HuH-7 (cell line): ENCODE measurements around the gene MZT2A.
"Not testable (repeated sequence)": the region's sequence is repeated elsewhere in the genome, so short reads cannot be mapped to it uniquely, and the experiment has no call there.

Source experiments
- DNase-seq: peaks from one replicate; pipeline ENCODE4 v3.0.0; 2011; ENCODE audit warnings: low spot score

Gene MZT2A

GRCh38 chr2:131451265-131451949, 40.8 kb downstream of the MZT2A start:
- DNase-seq, result not testable (repeated sequence)

DNA sequence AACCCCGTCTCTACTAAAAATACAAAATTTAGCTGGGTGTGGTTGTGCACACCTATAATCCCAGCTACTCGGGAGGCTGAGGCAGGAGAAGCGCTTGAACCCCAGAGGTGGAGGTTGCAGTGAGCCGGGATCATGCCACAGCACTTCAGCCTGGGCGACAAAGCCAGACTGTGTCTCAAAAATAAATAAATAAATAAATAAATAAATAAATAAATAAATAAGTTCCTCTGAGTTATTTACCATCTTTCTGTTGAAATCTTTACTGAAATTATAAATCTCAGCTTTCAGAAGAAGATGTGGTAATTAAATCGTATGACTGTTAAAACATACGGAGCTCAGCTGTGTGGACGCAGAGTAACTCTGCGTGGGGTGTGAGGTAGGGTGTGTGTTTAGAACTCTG, 44.2 kb downstream of the MZT2A start:
- DNase-seq, result not testable (repeated sequence)

DNA sequence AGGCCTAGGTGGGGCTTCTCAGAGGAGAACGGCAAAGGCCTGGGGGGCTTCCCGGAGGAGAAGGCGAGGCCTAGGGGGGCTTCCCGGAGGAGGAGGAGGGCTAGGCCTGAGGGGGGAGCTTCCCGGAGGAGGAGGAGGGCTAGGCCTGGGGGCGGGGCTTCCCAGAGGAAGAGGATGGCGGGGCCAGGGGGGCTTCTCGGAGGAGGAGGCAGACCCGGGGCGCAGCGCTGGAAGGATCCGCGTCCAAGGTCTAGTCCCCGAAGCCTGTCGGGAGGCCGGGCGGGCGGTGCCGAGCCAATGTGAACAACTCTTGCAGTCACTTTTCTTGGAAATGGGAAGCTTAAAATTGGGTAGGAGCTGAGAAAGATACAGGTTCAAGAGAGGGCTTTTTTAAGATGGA, 46.3 kb downstream of the MZT2A start:
- no peak for DNase-seq

GRCh38 chr2:131445515-131445797, 46.7 kb downstream of the MZT2A start:
- not testable (repeated sequence) for DNase-seq

- not testable (repeated sequence) for DNase-seq
Observed at GRCh38 chr2:131444736-131445514, 47.3 kb downstream of the MZT2A start.

DNA sequence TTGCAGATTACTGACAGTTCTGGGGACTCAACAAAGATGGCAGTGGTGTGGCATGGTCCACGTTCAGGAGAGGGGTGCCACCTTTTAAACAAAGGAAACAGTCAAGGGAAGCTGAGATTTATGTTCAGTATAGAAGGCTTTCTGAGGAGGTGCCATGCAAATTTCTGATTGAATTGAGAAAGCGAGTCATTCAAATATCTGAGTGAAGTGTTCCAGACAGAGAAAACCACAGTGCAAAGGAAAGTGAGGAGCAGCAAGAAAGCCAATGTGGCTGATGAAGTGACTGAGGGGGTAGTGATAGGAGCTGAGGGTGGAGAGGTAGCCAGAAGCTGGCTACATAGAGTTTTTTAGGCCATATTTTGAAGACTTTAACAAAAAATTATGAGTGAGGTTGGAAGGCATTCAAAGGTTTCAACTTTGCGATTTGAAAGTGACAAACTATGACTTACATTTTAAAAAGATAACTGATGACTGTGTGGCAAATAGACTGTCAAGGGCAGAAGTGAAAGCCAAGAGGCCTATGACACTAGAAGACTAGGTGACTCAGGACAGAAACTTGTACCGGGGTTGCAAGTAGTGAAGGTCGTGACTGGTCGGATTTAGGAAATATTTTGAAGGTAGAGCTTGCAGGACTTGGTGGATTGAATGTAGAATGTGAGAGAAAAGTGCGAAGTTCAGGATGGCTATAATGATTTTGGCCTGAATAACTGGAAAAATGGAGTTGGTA, 51.3 kb downstream of the MZT2A start:
- not testable (repeated sequence) for DNase-seq
